HG03342 (cell line): ENCODE results near the gene SDF4.

Experiments
- ATAC-seq: cut with Tn5 transposase; IDR thresholded peaks from one replicate; pipeline ENCODE4 v1.9.1; 2021; ENCODE audit warnings: mild to moderate bottlenecking, moderate library complexity; ENCODE audit not compliant: unreplicated experiment

SDF4 gene

GRCh38 chr1:1229770-1230169, 2.0 kb downstream of the SDF4 start:
- ATAC-seq = no peak

- ATAC-seq = no peak
These were observed 3.0 kb downstream of the SDF4 start for GRCh38 chr1:1228596-1229321.

GRCh38 chr1:1228187-1228586, 3.6 kb downstream of the SDF4 start:
- ATAC-seq = no peak

- ATAC-seq = no peak
These were observed 4.4 kb downstream of the SDF4 start for GRCh38 chr1:1227386-1227785.

GRCh38 chr1:1226566-1227362, 5.0 kb downstream of the SDF4 start:
- ATAC-seq = no peak

GRCh38 chr1:1225913-1226312, 5.9 kb downstream of the SDF4 start:
- ATAC-seq = no peak

GRCh38 chr1:1225238-1225845, 6.5 kb downstream of the SDF4 start:
- ATAC-seq = no peak

GRCh38 chr1:1223891-1224290, 7.9 kb downstream of the SDF4 start:
- no peak for ATAC-seq

- no peak for ATAC-seq
These were observed 8.5 kb downstream of the SDF4 start for GRCh38 chr1:1223321-1223720.

GRCh38 chr1:1222575-1223225, 9.1 kb downstream of the SDF4 start:
- no peak for ATAC-seq

- ATAC-seq = no peak
These were observed 9.8 kb downstream of the SDF4 start for GRCh38 chr1:1221887-1222574.

GRCh38 chr1:1220197-1220596, 11.6 kb downstream of the SDF4 start:
- no peak for ATAC-seq

GRCh38 chr1:1219341-1219740, 12.5 kb downstream of the SDF4 start:
- no peak for ATAC-seq

- no peak for ATAC-seq
These were observed 13.1 kb downstream of the SDF4 start for GRCh38 chr1:1218524-1219200.

- no peak for ATAC-seq
These were observed 13.9 kb downstream of the SDF4 start for GRCh38 chr1:1217621-1218523.

GRCh38 chr1:1216770-1217620, 14.8 kb downstream of the SDF4 start:
- no peak for ATAC-seq

- ATAC-seq = no peak
These were observed 15.8 kb downstream of the SDF4 start for GRCh38 chr1:1215881-1216605.
